ENCODE results near the gene VIPR2.

The VIPR2 gene

DNA sequence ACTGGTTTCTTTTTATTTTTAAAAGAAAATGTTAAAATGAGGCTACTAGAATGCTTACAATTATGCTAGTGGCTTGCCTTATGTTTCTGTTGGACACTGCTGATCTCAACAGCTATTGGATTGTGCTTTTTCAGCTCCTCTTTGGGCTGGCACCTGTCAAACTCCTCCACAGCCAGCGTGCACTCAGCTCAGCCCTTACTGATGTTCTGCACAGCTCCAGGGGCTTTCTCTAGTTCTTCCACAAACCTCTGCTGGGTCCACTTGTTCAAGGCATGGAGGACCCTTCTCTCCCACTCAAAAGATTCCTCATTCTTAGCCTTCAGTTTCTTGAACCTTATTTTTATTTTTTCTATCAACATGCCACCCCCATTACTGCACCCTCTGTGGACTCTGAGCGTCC lies 96.0 kb downstream of the VIPR2 start:
- no peak for ATAC-seq
- TF ChIP-seq, protein P1, sequence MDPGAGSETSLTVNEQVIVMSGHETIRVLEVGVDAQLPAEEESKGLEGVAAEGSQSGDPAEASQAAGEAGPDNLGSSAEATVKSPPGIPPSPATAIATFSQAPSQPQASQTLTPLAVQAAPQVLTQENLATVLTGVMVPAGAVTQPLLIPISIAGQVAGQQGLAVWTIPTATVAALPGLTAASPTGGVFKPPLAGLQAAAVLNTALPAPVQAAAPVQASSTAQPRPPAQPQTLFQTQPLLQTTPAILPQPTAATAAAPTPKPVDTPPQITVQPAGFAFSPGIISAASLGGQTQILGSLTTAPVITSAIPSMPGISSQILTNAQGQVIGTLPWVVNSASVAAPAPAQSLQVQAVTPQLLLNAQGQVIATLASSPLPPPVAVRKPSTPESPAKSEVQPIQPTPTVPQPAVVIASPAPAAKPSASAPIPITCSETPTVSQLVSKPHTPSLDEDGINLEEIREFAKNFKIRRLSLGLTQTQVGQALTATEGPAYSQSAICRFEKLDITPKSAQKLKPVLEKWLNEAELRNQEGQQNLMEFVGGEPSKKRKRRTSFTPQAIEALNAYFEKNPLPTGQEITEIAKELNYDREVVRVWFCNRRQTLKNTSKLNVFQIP (CRISPR knock-in tag; IDR thresholded peaks at IDR 0.05; ENCODE audit: borderline replicate concordance, low read depth): no peak
- TF ChIP-seq, protein P2, sequence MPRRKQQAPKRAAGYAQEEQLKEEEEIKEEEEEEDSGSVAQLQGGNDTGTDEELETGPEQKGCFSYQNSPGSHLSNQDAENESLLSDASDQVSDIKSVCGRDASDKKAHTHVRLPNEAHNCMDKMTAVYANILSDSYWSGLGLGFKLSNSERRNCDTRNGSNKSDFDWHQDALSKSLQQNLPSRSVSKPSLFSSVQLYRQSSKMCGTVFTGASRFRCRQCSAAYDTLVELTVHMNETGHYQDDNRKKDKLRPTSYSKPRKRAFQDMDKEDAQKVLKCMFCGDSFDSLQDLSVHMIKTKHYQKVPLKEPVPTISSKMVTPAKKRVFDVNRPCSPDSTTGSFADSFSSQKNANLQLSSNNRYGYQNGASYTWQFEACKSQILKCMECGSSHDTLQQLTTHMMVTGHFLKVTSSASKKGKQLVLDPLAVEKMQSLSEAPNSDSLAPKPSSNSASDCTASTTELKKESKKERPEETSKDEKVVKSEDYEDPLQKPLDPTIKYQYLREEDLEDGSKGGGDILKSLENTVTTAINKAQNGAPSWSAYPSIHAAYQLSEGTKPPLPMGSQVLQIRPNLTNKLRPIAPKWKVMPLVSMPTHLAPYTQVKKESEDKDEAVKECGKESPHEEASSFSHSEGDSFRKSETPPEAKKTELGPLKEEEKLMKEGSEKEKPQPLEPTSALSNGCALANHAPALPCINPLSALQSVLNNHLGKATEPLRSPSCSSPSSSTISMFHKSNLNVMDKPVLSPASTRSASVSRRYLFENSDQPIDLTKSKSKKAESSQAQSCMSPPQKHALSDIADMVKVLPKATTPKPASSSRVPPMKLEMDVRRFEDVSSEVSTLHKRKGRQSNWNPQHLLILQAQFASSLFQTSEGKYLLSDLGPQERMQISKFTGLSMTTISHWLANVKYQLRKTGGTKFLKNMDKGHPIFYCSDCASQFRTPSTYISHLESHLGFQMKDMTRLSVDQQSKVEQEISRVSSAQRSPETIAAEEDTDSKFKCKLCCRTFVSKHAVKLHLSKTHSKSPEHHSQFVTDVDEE (CRISPR knock-in tag; IDR thresholded peaks at IDR 0.05): no peak
- TF ChIP-seq, protein P3, sequence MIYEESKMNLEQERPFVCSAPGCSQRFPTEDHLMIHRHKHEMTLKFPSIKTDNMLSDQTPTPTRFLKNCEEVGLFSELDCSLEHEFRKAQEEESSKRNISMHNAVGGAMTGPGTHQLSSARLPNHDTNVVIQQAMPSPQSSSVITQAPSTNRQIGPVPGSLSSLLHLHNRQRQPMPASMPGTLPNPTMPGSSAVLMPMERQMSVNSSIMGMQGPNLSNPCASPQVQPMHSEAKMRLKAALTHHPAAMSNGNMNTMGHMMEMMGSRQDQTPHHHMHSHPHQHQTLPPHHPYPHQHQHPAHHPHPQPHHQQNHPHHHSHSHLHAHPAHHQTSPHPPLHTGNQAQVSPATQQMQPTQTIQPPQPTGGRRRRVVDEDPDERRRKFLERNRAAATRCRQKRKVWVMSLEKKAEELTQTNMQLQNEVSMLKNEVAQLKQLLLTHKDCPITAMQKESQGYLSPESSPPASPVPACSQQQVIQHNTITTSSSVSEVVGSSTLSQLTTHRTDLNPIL (CRISPR knock-in tag; IDR thresholded peaks at IDR 0.05; ENCODE audit: low read depth): no peak

DNA sequence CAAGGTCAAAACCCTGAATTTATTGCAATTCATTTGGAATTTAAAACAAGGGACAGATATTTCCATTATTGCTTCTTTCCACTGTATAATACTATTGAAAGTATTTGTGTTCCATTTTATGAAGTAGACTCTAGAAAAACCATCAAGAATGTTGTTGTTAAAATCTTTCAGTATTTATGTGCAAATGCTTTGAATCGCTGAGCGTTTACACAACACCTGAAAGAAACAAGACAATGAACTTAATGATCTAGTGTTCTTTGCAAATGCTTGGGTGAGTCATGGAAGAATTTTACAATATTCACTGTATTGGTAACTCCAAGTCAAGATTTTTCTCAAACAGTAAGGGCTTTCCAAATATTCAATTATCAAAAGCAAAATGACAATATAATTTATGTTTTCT lies 97.1 kb downstream of the VIPR2 start:
- no peak for ATAC-seq
- TF ChIP-seq TOX (CRISPR knock-in tag; IDR thresholded peaks at IDR 0.05; ENCODE audit: borderline replicate concordance): no peak
- no peak for TF ChIP-seq ZNF8 (CRISPR knock-in tag; IDR thresholded peaks at IDR 0.05)
- TF ChIP-seq, protein P2 (CRISPR knock-in tag; IDR thresholded peaks at IDR 0.05): no peak
- TF ChIP-seq ZC3H10 (CRISPR knock-in tag; IDR thresholded peaks at IDR 0.05): no peak
- TF ChIP-seq, protein P1 (CRISPR knock-in tag; IDR thresholded peaks at IDR 0.05; ENCODE audit: borderline replicate concordance, low read depth): no peak

DNA sequence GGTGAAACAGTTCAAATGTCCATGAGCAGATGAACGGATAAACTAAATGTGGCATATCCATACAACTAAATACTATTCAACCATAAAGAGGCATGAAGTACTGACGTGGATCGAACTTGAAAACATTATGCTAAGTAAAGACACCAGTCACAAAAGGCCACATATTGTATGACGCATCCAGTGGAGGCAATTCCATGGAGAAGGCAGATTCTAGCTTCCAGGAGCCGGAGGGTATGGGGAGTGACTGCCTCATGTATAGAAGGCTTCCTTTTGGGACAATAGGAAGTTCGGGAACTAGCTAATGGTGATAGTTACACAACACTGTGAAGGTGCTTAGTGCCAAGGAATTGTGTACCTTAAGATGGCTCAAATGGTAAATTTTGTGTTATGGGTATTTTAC lies 98.4 kb downstream of the VIPR2 start:
- no peak for TF ChIP-seq ZC3H10 (CRISPR knock-in tag; IDR thresholded peaks at IDR 0.05)
- TF ChIP-seq TOX (CRISPR knock-in tag; IDR thresholded peaks at IDR 0.05; ENCODE audit: borderline replicate concordance): no peak
- TF ChIP-seq RARB (CRISPR knock-in tag; IDR thresholded peaks at IDR 0.05): no peak
- TF ChIP-seq ISL1 (CRISPR knock-in tag; IDR thresholded peaks at IDR 0.05): no peak
- no peak for TF ChIP-seq BACH2 (CRISPR knock-in tag; IDR thresholded peaks at IDR 0.05; ENCODE audit: borderline replicate concordance)
- no peak for TF ChIP-seq OSR1 (CRISPR knock-in tag; IDR thresholded peaks at IDR 0.05)
- TF ChIP-seq ZNF8 (CRISPR knock-in tag; IDR thresholded peaks at IDR 0.05): no peak
- no peak for TF ChIP-seq ZNF565 (CRISPR knock-in tag; conservative IDR thresholded peaks at IDR 0.05; ENCODE audit: low read depth)
- no peak for TF ChIP-seq ESRRG (CRISPR knock-in tag; IDR thresholded peaks at IDR 0.05)
- TF ChIP-seq ZFP30 (CRISPR knock-in tag; IDR thresholded peaks at IDR 0.05): no peak
- TF ChIP-seq ZFP3 (CRISPR knock-in tag; IDR thresholded peaks at IDR 0.05): no peak
- TF ChIP-seq, protein P4, sequence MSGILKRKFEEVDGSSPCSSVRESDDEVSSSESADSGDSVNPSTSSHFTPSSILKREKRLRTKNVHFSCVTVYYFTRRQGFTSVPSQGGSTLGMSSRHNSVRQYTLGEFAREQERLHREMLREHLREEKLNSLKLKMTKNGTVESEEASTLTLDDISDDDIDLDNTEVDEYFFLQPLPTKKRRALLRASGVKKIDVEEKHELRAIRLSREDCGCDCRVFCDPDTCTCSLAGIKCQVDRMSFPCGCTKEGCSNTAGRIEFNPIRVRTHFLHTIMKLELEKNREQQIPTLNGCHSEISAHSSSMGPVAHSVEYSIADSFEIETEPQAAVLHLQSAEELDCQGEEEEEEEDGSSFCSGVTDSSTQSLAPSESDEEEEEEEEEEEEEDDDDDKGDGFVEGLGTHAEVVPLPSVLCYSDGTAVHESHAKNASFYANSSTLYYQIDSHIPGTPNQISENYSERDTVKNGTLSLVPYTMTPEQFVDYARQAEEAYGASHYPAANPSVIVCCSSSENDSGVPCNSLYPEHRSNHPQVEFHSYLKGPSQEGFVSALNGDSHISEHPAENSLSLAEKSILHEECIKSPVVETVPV (CRISPR knock-in tag; IDR thresholded peaks at IDR 0.05): no peak

DNA sequence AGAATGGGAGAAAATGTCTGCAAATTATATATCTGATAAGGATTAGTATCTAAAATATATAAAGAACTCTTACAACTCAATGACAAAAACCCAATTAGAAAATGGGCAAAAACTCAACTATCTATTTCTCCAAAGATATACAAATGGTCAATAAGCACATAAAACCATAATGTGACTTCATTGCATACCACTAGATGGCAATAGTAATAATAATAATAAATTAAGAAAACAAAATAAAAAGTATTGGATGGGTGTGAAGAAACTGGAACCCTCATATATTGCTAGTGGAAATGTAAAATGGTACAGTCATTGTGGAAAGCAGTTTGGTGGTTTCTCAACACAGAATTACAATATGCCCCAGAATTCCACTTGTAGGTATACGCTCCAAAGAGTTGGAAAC lies 98.8 kb downstream of the VIPR2 start:
- TF ChIP-seq GLIS3 (CRISPR knock-in tag; IDR thresholded peaks at IDR 0.05) (no peak), ESRRG (CRISPR knock-in tag; IDR thresholded peaks at IDR 0.05) (no peak), RARB (CRISPR knock-in tag; IDR thresholded peaks at IDR 0.05) (no peak)
- TF ChIP-seq, protein P5, sequence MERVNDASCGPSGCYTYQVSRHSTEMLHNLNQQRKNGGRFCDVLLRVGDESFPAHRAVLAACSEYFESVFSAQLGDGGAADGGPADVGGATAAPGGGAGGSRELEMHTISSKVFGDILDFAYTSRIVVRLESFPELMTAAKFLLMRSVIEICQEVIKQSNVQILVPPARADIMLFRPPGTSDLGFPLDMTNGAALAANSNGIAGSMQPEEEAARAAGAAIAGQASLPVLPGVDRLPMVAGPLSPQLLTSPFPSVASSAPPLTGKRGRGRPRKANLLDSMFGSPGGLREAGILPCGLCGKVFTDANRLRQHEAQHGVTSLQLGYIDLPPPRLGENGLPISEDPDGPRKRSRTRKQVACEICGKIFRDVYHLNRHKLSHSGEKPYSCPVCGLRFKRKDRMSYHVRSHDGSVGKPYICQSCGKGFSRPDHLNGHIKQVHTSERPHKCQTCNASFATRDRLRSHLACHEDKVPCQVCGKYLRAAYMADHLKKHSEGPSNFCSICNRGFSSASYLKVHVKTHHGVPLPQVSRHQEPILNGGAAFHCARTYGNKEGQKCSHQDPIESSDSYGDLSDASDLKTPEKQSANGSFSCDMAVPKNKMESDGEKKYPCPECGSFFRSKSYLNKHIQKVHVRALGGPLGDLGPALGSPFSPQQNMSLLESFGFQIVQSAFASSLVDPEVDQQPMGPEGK (CRISPR knock-in tag; IDR thresholded peaks at IDR 0.05; ENCODE audit: borderline replicate concordance): no peak
- TF ChIP-seq, protein P2 (CRISPR knock-in tag; IDR thresholded peaks at IDR 0.05): no peak
- no peak for ATAC-seq

More for the DNA sequence above, 98.4 kb downstream of the VIPR2 start:
- no peak for ATAC-seq
